MM.1S (cell line): ENCODE measurements around the gene CCDC93.

Source experiments
- CTCF ChIP-seq: fragments of 300-600 bp; sonication (generic); IDR thresholded peaks from 2 replicates; pipeline ENCODE4 v1.5.1; 2016; ENCODE audit warnings: antibody characterized with exemption, low read length, mixed read lengths
- EZH2 ChIP-seq: fragments of 300-600 bp; sonication (generic); optimal IDR thresholded peaks from 2 replicates; pipeline ENCODE3; 2017; ENCODE audit warnings: low read depth, mild to moderate bottlenecking, antibody characterized with exemption, low read length, mixed read lengths
- EZH2phosphoT487 ChIP-seq: fragments of 300-600 bp; sonication (generic); IDR thresholded peaks from 2 replicates; pipeline ENCODE4 v1.6.1; 2018; ENCODE audit warnings: antibody characterized with exemption, low read length

DNA sequence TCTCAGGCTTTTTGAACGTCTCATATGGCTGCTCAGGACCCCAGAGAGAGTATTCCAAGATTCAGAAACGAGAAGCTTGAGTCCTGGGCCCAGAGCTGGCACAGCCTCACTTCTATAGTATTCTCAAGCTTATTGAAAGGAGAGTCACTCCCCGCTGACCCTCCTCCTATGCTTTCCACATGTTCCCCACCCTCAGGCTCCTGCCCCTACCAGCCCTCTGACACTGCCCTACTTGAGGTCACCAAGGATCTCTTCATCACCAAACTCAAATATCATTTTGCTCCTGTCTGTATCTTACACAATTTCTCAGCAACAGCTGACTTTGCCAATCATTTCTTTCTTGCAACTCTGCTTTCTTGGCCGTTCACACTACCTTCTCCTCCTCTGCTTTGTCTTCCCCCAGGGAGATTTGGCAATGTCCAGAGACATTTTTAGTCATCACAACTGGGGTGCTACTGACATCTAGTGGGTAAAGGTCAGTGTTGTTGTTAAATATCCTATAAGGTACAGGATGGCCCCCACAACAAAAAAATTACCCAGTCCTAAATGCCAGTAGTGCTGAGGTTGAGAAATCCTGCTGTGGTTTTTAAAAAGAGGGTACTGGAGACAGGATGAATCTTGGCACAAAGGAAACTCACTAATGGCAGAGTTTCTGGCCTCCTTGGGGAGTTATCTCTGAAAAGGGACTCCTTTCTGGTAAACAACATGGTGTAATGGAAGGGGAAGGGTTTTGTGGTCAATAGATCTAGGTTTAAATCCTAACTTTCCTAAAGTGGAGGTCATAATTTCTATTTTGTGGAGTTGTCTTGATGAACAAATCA, 47.5 kb upstream of the CCDC93 start:
- TF ChIP-seq CTCF = peak; percentile 62
- no peak for TF ChIP-seq EZH2
- TF ChIP-seq EZH2phosphoT487 = no peak
